IMR-90 (cell line): ENCODE results near the gene FAM163B. TPM values are rescaled to one million over a fixed set of nuclear protein-coding genes. Genes with fewer than 3 reads are reported as not detected.

Experiments
- ATAC-seq: fragments of 200-7000 bp; cut with Tn5 transposase; 2 replicates; pipeline ENCODE4 v1.9.1; 2020; ENCODE audit warnings: low read depth, mild to moderate bottlenecking, moderate library complexity
- BruUV-seq: library from RNA; stranded (reverse); fragments of 400-500 nt; replicated peaks from 2 replicates; lab custom pipeline; 2021; lab: Mats Ljungman, UMichigan
- CTCF ChIA-PET: fragments of 300-600 bp; formaldehyde crosslinking; extraction: SDS; loops from one replicate; lab custom pipeline; 2021; ENCODE audit warnings: antibody characterized with exemption; lab: Yijun Ruan, JAX
- POLR2A ChIA-PET: fragments of 300-600 bp; sonication (Branson Sonifier 250); formaldehyde crosslinking; loops from one replicate; lab custom pipeline; 2022; ENCODE audit warnings: antibody characterized with exemption; ENCODE audit not compliant: unreplicated experiment; lab: Charles Lee
- DNase-seq: peaks from one replicate; pipeline ENCODE4 v3.0.0; 2013
- H2AFZ ChIP-seq: replicated peaks from 2 replicates; pipeline ENCODE3; 2013; ENCODE audit warnings: low read length, mild to moderate bottlenecking; ENCODE audit not compliant: poor library complexity
- H2AK5ac ChIP-seq: 2 replicates; pipeline ENCODE4 v1.6.1; 2013; ENCODE audit warnings: low read depth, low read length, inconsistent platforms
- H2AK9ac ChIP-seq: replicated peaks from 2 replicates; pipeline ENCODE3; 2013; ENCODE audit warnings: mild to moderate bottlenecking, low read depth, low read length, moderate library complexity; ENCODE audit not compliant: poor library complexity
- H2BK120ac ChIP-seq: 2 replicates; pipeline ENCODE4 v1.6.1; 2013; ENCODE audit warnings: low read depth, low read length, inconsistent platforms
- H2BK15ac ChIP-seq: 3 replicates; pipeline ENCODE4 v1.6.1; 2013; ENCODE audit warnings: low read depth, low read length, inconsistent platforms
- H2BK20ac ChIP-seq: 2 replicates; pipeline ENCODE4 v1.6.1; 2013; ENCODE audit warnings: low read depth, mild to moderate bottlenecking, inconsistent platforms, low read length, moderate library complexity
- H2BK5ac ChIP-seq: 2 replicates; pipeline ENCODE4 v1.6.1; 2013; ENCODE audit warnings: mild to moderate bottlenecking, low read depth, low read length, inconsistent platforms; ENCODE audit not compliant: poor library complexity, severe bottlenecking
- H3K14ac ChIP-seq: replicated peaks from 2 replicates; pipeline ENCODE4 v1.6.1; 2013; ENCODE audit warnings: low read depth, low read length, inconsistent platforms
- H3K18ac ChIP-seq: 2 replicates; pipeline ENCODE4 v1.6.1; 2013; ENCODE audit warnings: low read depth, low read length, control low read depth
- H3K23ac ChIP-seq: 2 replicates; pipeline ENCODE4 v1.6.1; 2013; ENCODE audit warnings: low read depth, low read length, inconsistent platforms
- H3K27ac ChIP-seq: 2 replicates; pipeline ENCODE4 v1.5.1; 2013; ENCODE audit warnings: mild to moderate bottlenecking, control low read depth, low read length; ENCODE audit not compliant: insufficient read depth
- H3K27me3 ChIP-seq: 2 replicates; pipeline ENCODE4 v1.6.1; 2013; ENCODE audit warnings: low read length; ENCODE audit not compliant: control insufficient read depth, insufficient read depth
- H3K36me3 ChIP-seq: 2 replicates; pipeline ENCODE4 v1.6.1; 2013; ENCODE audit warnings: low read length, mixed read lengths; ENCODE audit not compliant: control insufficient read depth, insufficient read depth
- H3K4ac ChIP-seq: 2 replicates; pipeline ENCODE4 v1.6.1; 2013; ENCODE audit warnings: low read depth, low read length, inconsistent platforms
- H3K4me1 ChIP-seq: 2 replicates; pipeline ENCODE4 v1.6.1; 2013; ENCODE audit warnings: low read length, mixed read lengths; ENCODE audit not compliant: control insufficient read depth, insufficient read depth
- H3K4me2 ChIP-seq: 2 replicates; pipeline ENCODE4 v1.6.1; 2013; ENCODE audit warnings: low read depth, mild to moderate bottlenecking, control low read depth, low read length, moderate library complexity
- H3K4me3 ChIP-seq: 2 replicates; pipeline ENCODE4 v1.5.1; 2013; ENCODE audit warnings: low read depth, mild to moderate bottlenecking, control low read depth, low read length, moderate library complexity; ENCODE audit not compliant: insufficient read depth
- H3K56ac ChIP-seq: 2 replicates; pipeline ENCODE4 v1.6.1; 2013; ENCODE audit warnings: low read length, inconsistent platforms; ENCODE audit not compliant: insufficient read depth; ENCODE audit errors: extremely low read depth
- H3K79me1 ChIP-seq, 2 experiments: 2 replicates each; pipeline ENCODE4 v1.6.1; 2013; ENCODE audit warnings: low read length in 2 of 2, inconsistent platforms in 1 of 2, low read depth in 1 of 2
- H3K9ac ChIP-seq: 2 replicates; pipeline ENCODE4 v1.6.1; 2013; ENCODE audit warnings: low read depth, low read length, control low read depth
- H3K9me1 ChIP-seq: 2 replicates; pipeline ENCODE4 v1.6.1; 2013; ENCODE audit warnings: low read length, inconsistent platforms; ENCODE audit not compliant: insufficient read depth
- H3K9me3 ChIP-seq: 2 replicates; pipeline ENCODE4 v1.6.1; 2013; ENCODE audit warnings: low read length; ENCODE audit not compliant: control insufficient read depth, insufficient read depth
- H4K20me1 ChIP-seq: 2 replicates; pipeline ENCODE4 v1.6.1; 2013; ENCODE audit warnings: low read length, inconsistent platforms; ENCODE audit not compliant: insufficient read depth
- H4K5ac ChIP-seq: 2 replicates; pipeline ENCODE4 v1.6.1; 2013; ENCODE audit warnings: mild to moderate bottlenecking, low read depth, low read length, control low read depth
- H4K8ac ChIP-seq, 2 experiments: 2 replicates each; pipeline ENCODE4 v1.6.1; 2013; ENCODE audit warnings: low read depth in 2 of 2, low read length in 2 of 2, control low read depth in 1 of 2, inconsistent platforms in 1 of 2
- H4K91ac ChIP-seq: 2 replicates; pipeline ENCODE4 v1.6.1; 2013; ENCODE audit warnings: low read depth, low read length, inconsistent platforms; ENCODE audit not compliant: insufficient read depth
- CEBPB ChIP-seq: IDR thresholded peaks from 2 replicates; pipeline ENCODE4 v1.6.1; 2012; ENCODE audit warnings: low read depth, low read length, improper control_type of control experiment
- CHD1 ChIP-seq: IDR thresholded peaks from 2 replicates; pipeline ENCODE4 v1.6.1; 2012; ENCODE audit warnings: low read depth, low read length, improper control_type of control experiment
- FOS ChIP-seq: fragments of 150-350 bp; IDR thresholded peaks from 2 replicates; pipeline ENCODE4 v1.6.1; 2016; ENCODE audit warnings: low read depth, low read length
- MAFK ChIP-seq: IDR thresholded peaks from 2 replicates; pipeline ENCODE4 v1.6.1; 2012; ENCODE audit warnings: low read depth, low read length, improper control_type of control experiment
- MAZ ChIP-seq: IDR thresholded peaks from 2 replicates; pipeline ENCODE4 v1.6.1; 2012; ENCODE audit warnings: low read depth, mild to moderate bottlenecking, low read length, improper control_type of control experiment, moderate library complexity, borderline replicate concordance
- MXI1 ChIP-seq: IDR thresholded peaks from 2 replicates; pipeline ENCODE4 v1.6.1; 2012; ENCODE audit warnings: low read depth, mild to moderate bottlenecking, low read length, moderate library complexity, borderline replicate concordance
- NFE2L2 ChIP-seq: fragments of 150-350 bp; IDR thresholded peaks from 2 replicates; pipeline ENCODE4 v1.6.1; 2016; ENCODE audit warnings: low read depth, mild to moderate bottlenecking, low read length
- POLR2A ChIP-seq: IDR thresholded peaks from 2 replicates; pipeline ENCODE4 v1.6.1; 2012; ENCODE audit warnings: mild to moderate bottlenecking, low read depth, low read length
- RCOR1 ChIP-seq: IDR thresholded peaks from 2 replicates; pipeline ENCODE4 v1.6.1; 2012; ENCODE audit warnings: mild to moderate bottlenecking, low read length, improper control_type of control experiment; ENCODE audit not compliant: insufficient replicate concordance
- RFX5 ChIP-seq: IDR thresholded peaks from 2 replicates; pipeline ENCODE4 v1.8.0; 2012; ENCODE audit warnings: low read depth, mild to moderate bottlenecking, low read length, moderate library complexity
- SMC3 ChIP-seq: fragments of 150-350 bp; IDR thresholded peaks from 2 replicates; pipeline ENCODE4 v1.6.1; 2016; ENCODE audit warnings: low read depth, mild to moderate bottlenecking, antibody characterized with exemption, low read length, moderate library complexity
- USF2 ChIP-seq: fragments of 150-350 bp; IDR thresholded peaks from 2 replicates; pipeline ENCODE4 v1.6.1; 2017; ENCODE audit warnings: mild to moderate bottlenecking, antibody characterized with exemption, low read length, low read depth
- WGBS, 2 experiments: methylation state at CpG; one replicate each; pipeline versions ENCODE4 v1.1.5 to v1.1.7; 2013; ENCODE audit warnings: missing lambda C conversion rate in 2 of 2; ENCODE audit not compliant: insufficient read length in 1 of 2; ENCODE audit errors: extremely low coverage in 2 of 2; 5-methylcytosine and 5-hydroxymethylcytosine counted together
- dilution Hi-C: fragments of 300-500 bp; cut with HindIII; formaldehyde crosslinking; loops from one replicate; pipeline ENCODE4 v1.14.3; 2018; ENCODE audit warnings: low sequenced_read_pairs; ENCODE audit not compliant: unreplicated experiment
- in situ Hi-C: fragments of 300-500 bp; cut with MboI; formaldehyde crosslinking; loops from 3 replicates; pipeline ENCODE4 v1.14.3; 2019; ENCODE audit warnings: low sequenced_read_pairs, inconsistent platforms, mixed read lengths
- intact Hi-C: fragments of 100-400 bp; cut with micrococcal nuclease; formaldehyde crosslinking; loops from 2 replicates; pipeline ENCODE4 v1.10.0; 2022
- polyA plus RNA-seq, 3 experiments: library from polyadenylated mRNA; depleted of rRNA; stranded (reverse); fragments of >200 nt; gene quantifications; 2 replicates each; pipeline ENCODE4 v1.2.3, GENCODE V29; 2012; ENCODE audit warnings: low replicate concordance in 1 of 3
- total RNA-seq: library from RNA; depleted of rRNA; stranded (reverse); fragments of >200 nt; gene quantifications from 2 replicates; pipeline ENCODE4 v1.2.3, GENCODE V29; 2012
- TF ChIP-seq, protein P1 (sequence below): fragments of 150-350 bp; IDR thresholded peaks from 2 replicates; pipeline ENCODE4 v1.6.1; 2016; ENCODE audit warnings: low read depth, mild to moderate bottlenecking, low read length, moderate library complexity, borderline replicate concordance

Gene FAM163B
- total and polyA plus RNA-seq, 2 of the 4 experiments (the other 2 are of a cell fraction) = not detected

DNA sequence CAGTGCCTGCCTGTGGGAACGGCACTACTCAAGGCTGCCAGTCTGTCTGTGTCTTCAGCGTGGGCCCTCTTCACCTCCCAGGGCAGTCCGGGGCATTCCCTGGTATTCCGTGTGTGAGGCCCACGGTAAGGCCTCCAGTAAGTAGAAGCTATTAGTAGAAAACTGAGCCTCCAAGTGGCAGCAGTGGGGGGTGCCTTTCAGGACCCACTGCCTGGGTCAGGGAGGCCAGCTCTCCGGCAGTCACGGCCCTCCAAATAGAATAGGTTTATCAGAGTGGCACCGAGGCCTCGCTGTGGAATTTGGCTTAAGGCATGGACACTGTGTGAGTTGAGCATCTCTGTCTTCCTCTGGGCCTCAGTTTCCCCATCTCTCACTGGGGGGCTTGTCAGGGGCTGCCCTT, 51.6 kb downstream of the FAM163B start:
- Histone ChIP-seq H3K23ac (no peak overlapping the region), H2AK5ac (peak overlapping the region; percentile 68; the same call in 1 of the 2 replicates), H3K18ac (no peak overlapping the region), H3K56ac (no peak overlapping the region; the same call in 1 of the 2 replicates), H3K4me1 (peaks cover 12% of the 10 kb centered on the region), H3K4ac (peak overlapping the region; percentile 53; the same call in 1 of the 2 replicates), H4K91ac (peak overlapping the region; percentile 38), H3K27me3 (peaks cover 5% of the 10 kb centered on the region), H3K4me3 (no peak overlapping the region), H3K36me3 (no peaks in the 10 kb centered on the region), H2BK20ac (peak overlapping the region; percentile 38; the same call in 1 of the 2 replicates), H3K14ac (no peak overlapping the region; the same call in 1 of the 2 replicates), H3K9ac (no peak overlapping the region), H3K4me2 (no peak overlapping the region), H2BK5ac (no peak overlapping the region), H2BK120ac (peak overlapping the region; percentile 55), H3K27ac (no peak overlapping the region), H3K9me1 (peaks cover 3% of the 10 kb centered on the region; the same call in 1 of the 2 replicates), H4K20me1 (no peaks in the 10 kb centered on the region; the same call in 1 of the 2 replicates), H3K79me1 (no peaks in the 10 kb centered on the region), H4K8ac (peak overlapping the region in 1 of 2 experiments; percentile 60; a peak in 1 of 4 replicates), H3K9me3 (no peaks in the 10 kb centered on the region), H2BK15ac (peak overlapping the region; percentile 11; the same call in 1 of the 3 replicates), H2AFZ (peak overlapping the region; percentile 58), H2AK9ac (no peak overlapping the region), H4K5ac (no peak overlapping the region)
- ChIA-PET CTCF (no interaction called here), POLR2A (no interaction called here)
- TF ChIP-seq USF2 (no peak), CEBPB (no peak), SMC3 (no peak), RFX5 (no peak), CHD1 (no peak), MAZ (no peak), RCOR1 (no peak), NFE2L2 (no peak), FOS (no peak), POLR2A (no peak), MXI1 (no peak), MAFK (no peak)
- TF ChIP-seq, protein P1, sequence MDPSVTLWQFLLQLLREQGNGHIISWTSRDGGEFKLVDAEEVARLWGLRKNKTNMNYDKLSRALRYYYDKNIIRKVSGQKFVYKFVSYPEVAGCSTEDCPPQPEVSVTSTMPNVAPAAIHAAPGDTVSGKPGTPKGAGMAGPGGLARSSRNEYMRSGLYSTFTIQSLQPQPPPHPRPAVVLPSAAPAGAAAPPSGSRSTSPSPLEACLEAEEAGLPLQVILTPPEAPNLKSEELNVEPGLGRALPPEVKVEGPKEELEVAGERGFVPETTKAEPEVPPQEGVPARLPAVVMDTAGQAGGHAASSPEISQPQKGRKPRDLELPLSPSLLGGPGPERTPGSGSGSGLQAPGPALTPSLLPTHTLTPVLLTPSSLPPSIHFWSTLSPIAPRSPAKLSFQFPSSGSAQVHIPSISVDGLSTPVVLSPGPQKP = no peak
- no peak for ATAC-seq
- 90% methylated on average over 2 of the region's 9 CpGs; no CpG with 5 or more reads in 1 of the 2 experiments for WGBS, 2 experiments
- in situ Hi-C loops (no loop called here), dilution Hi-C loops (no loop called here), intact Hi-C loops (no loop called here)
- no peak for DNase-seq
- BruUV-seq = no TSS peak
